Measurements from ENCODE around the gene IFNL4. TPM values are rescaled to one million over a fixed set of nuclear protein-coding genes. Genes with fewer than 3 reads are reported as not detected.

IFNL4 gene
- total and polyA plus RNA-seq, 10 of the 15 experiments (the other 5 are each of a cell fraction or from before 2014, with no cell fraction given) = not detected

GRCh38 chr19:39206122-39206521 lies 42.5 kb downstream of the IFNL4 start (continued):
- no peak for TF ChIP-seq STAT1 (conservative IDR thresholded peaks at IDR 0.05)

GRCh38 chr19:39205449-39205764 lies 43.2 kb downstream of the IFNL4 start:
- Histone ChIP-seq H3K4me1 (ENCODE audit: control insufficient read depth, insufficient read depth, low read length) (no peaks in the 10 kb centered on the region), H3K4me3 (no peak overlapping the region), H2AFZ (ENCODE audit: control insufficient read depth, low read depth, low read length) (no peak overlapping the region), H3K79me2 (ENCODE audit: control insufficient read depth, insufficient read depth, low read length) (no peaks in the 10 kb centered on the region), H3K4me2 (ENCODE audit: control insufficient read depth, insufficient read depth) (no peak overlapping the region), H4K20me1 (ENCODE audit: control insufficient read depth, insufficient read depth) (no peaks in the 10 kb centered on the region), H3K9ac (ENCODE audit: control insufficient read depth, insufficient read depth, low read length) (no peak overlapping the region), H3K9me3 (replicated peaks; ENCODE audit: control insufficient read depth, insufficient read depth, low read length) (no peaks in the 10 kb centered on the region), H3K27me3 (replicated peaks in 1 of 2; ENCODE audit: control insufficient read depth in 2 of 2, insufficient read depth in 2 of 2, low read length in 1 of 2) (peaks cover 0 to 3% of the 10 kb centered on the region in 2 experiments; a peak in 1 of 4 replicates), H3K36me3 (ENCODE audit: control insufficient read depth in 2 of 2, insufficient read depth in 2 of 2, low read length in 1 of 2) (no peaks in the 10 kb centered on the region), H3K27ac (ENCODE audit: control insufficient read depth, insufficient read depth) (no peak overlapping the region)
- intact Hi-C loops (cut with micrococcal nuclease; ENCODE audit: unreplicated experiment) (no loop called here), in situ Hi-C loops (cut with MboI) (no loop called here)
- ChIA-PET CTCF (no interaction called here), RAD21 (ENCODE audit: unreplicated experiment) (no interaction called here), POLR2A (no interaction called here), SMC1A (ENCODE audit: uncharacterized antibody, unreplicated experiment) (no interaction called here)
- ATAC-seq (no peak), DNase-seq (ENCODE audit: low read depth, low spot score) (no peak), FAIRE-seq (no peak)
- 91% methylated on average over 3 of the region's 3 CpGs for WGBS (ENCODE audit: insufficient coverage, insufficient replicate concordance, low lambda C conversion rate, missing lambda C conversion rate)
- BruUV-seq (replicated peaks) = no TSS peak
- TF ChIP-seq WRNIP1 (IDR thresholded peaks at IDR 0.05; ENCODE audit: borderline replicate concordance, low read depth, low read length) (no peak), SP1 (IDR thresholded peaks at IDR 0.05; ENCODE audit: low read depth, low read length) (no peak), POLR2AphosphoS5 (IDR thresholded peaks at IDR 0.05; ENCODE audit: low read length) (no peak), NBN (IDR thresholded peaks at IDR 0.05) (no peak), TCF3 (IDR thresholded peaks at IDR 0.05; ENCODE audit: borderline replicate concordance, insufficient read depth, low read depth, low read length) (no peak), IRF4 (IDR thresholded peaks at IDR 0.05; ENCODE audit: low read depth, low read length) (no peak), JUNB (IDR thresholded peaks at IDR 0.05) (no peak), MXI1 (IDR thresholded peaks at IDR 0.05; ENCODE audit: low read depth, low read length) (no peak), SIX5 (IDR thresholded peaks at IDR 0.05; ENCODE audit: low read depth, low read length, severe bottlenecking) (no peak), RAD21 (IDR thresholded peaks at IDR 0.05; ENCODE audit: insufficient read depth, low read depth, low read length) (no peak)
- TF ChIP-seq, protein P1, sequence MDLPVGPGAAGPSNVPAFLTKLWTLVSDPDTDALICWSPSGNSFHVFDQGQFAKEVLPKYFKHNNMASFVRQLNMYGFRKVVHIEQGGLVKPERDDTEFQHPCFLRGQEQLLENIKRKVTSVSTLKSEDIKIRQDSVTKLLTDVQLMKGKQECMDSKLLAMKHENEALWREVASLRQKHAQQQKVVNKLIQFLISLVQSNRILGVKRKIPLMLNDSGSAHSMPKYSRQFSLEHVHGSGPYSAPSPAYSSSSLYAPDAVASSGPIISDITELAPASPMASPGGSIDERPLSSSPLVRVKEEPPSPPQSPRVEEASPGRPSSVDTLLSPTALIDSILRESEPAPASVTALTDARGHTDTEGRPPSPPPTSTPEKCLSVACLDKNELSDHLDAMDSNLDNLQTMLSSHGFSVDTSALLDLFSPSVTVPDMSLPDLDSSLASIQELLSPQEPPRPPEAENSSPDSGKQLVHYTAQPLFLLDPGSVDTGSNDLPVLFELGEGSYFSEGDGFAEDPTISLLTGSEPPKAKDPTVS (IDR thresholded peaks at IDR 0.05; ENCODE audit: low read depth, low read length) = no peak
- TF ChIP-seq, protein P2, sequence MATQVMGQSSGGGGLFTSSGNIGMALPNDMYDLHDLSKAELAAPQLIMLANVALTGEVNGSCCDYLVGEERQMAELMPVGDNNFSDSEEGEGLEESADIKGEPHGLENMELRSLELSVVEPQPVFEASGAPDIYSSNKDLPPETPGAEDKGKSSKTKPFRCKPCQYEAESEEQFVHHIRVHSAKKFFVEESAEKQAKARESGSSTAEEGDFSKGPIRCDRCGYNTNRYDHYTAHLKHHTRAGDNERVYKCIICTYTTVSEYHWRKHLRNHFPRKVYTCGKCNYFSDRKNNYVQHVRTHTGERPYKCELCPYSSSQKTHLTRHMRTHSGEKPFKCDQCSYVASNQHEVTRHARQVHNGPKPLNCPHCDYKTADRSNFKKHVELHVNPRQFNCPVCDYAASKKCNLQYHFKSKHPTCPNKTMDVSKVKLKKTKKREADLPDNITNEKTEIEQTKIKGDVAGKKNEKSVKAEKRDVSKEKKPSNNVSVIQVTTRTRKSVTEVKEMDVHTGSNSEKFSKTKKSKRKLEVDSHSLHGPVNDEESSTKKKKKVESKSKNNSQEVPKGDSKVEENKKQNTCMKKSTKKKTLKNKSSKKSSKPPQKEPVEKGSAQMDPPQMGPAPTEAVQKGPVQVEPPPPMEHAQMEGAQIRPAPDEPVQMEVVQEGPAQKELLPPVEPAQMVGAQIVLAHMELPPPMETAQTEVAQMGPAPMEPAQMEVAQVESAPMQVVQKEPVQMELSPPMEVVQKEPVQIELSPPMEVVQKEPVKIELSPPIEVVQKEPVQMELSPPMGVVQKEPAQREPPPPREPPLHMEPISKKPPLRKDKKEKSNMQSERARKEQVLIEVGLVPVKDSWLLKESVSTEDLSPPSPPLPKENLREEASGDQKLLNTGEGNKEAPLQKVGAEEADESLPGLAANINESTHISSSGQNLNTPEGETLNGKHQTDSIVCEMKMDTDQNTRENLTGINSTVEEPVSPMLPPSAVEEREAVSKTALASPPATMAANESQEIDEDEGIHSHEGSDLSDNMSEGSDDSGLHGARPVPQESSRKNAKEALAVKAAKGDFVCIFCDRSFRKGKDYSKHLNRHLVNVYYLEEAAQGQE (IDR thresholded peaks at IDR 0.05; ENCODE audit: low read depth, low read length) = no peak
- TF ChIP-seq, protein P3, sequence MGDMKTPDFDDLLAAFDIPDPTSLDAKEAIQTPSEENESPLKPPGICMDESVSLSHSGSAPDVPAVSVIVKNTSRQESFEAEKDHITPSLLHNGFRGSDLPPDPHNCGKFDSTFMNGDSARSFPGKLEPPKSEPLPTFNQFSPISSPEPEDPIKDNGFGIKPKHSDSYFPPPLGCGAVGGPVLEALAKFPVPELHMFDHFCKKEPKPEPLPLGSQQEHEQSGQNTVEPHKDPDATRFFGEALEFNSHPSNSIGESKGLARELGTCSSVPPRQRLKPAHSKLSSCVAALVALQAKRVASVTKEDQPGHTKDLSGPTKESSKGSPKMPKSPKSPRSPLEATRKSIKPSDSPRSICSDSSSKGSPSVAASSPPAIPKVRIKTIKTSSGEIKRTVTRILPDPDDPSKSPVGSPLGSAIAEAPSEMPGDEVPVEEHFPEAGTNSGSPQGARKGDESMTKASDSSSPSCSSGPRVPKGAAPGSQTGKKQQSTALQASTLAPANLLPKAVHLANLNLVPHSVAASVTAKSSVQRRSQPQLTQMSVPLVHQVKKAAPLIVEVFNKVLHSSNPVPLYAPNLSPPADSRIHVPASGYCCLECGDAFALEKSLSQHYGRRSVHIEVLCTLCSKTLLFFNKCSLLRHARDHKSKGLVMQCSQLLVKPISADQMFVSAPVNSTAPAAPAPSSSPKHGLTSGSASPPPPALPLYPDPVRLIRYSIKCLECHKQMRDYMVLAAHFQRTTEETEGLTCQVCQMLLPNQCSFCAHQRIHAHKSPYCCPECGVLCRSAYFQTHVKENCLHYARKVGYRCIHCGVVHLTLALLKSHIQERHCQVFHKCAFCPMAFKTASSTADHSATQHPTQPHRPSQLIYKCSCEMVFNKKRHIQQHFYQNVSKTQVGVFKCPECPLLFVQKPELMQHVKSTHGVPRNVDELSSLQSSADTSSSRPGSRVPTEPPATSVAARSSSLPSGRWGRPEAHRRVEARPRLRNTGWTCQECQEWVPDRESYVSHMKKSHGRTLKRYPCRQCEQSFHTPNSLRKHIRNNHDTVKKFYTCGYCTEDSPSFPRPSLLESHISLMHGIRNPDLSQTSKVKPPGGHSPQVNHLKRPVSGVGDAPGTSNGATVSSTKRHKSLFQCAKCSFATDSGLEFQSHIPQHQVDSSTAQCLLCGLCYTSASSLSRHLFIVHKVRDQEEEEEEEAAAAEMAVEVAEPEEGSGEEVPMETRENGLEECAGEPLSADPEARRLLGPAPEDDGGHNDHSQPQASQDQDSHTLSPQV (IDR thresholded peaks at IDR 0.05) = no peak
